Activated naive CD4-positive, alpha-beta T cell treated with anti-CD3 and anti-CD28 coated beads for 36 hours (primary cell): ENCODE measurements around the gene SCAMP1. TPM values are rescaled to one million over a fixed set of nuclear protein-coding genes. Genes with fewer than 3 reads are reported as not detected.

Experiments used
- CTCF ChIA-PET: fragments of 350-600 bp; sonication (Branson Sonifier 250); formaldehyde crosslinking; loops from one replicate; lab custom pipeline; 2021; ENCODE audit warnings: antibody characterized with exemption; lab: Charles Lee
- DNase-seq: peaks from one replicate; pipeline ENCODE4 v3.0.0-alpha.2; 2020
- H3K27ac Mint-ChIP-seq: one replicate; pipeline ENCODE4 v1.8.0; 2021; ENCODE audit warnings: mild to moderate bottlenecking, mixed read lengths
- H3K27me3 Mint-ChIP-seq: one replicate; pipeline ENCODE4 v1.8.0; 2021; ENCODE audit warnings: low read depth, mixed read lengths
- H3K36me3 Mint-ChIP-seq: one replicate; pipeline ENCODE4 v1.8.0; 2021; ENCODE audit warnings: low read depth, mixed read lengths
- H3K4me1 Mint-ChIP-seq: one replicate; pipeline ENCODE4 v1.8.0; 2021; ENCODE audit warnings: low read depth, mixed read lengths
- H3K4me3 Mint-ChIP-seq: one replicate; pipeline ENCODE4 v1.8.0; 2021; ENCODE audit warnings: mild to moderate bottlenecking, moderate library complexity, mixed read lengths
- H3K9me3 Mint-ChIP-seq: one replicate; pipeline ENCODE4 v1.8.0; 2021; ENCODE audit warnings: mixed read lengths
- intact Hi-C: fragments of 100-400 bp; cut with micrococcal nuclease; formaldehyde crosslinking; loops from one replicate; pipeline ENCODE4 v1.15.1; 2023
- total RNA-seq, 2 experiments: library from RNA; stranded (reverse); gene quantifications; one replicate each; pipeline ENCODE4 v1.2.3, GENCODE V29; 2021

Gene SCAMP1
- total RNA-seq, 2 experiments from 2014 or later: 9.7 to 10.3 TPM

GRCh38 chr5:78487846-78488245 is 127.4 kb downstream of the SCAMP1 start:
- Mint-ChIP-seq H3K27me3 (no peaks in the 10 kb centered on the region), H3K4me3 (no peak overlapping the region), H3K36me3 (peaks cover 1% of the 10 kb centered on the region), H3K27ac (no peak overlapping the region), H3K9me3 (no peaks in the 10 kb centered on the region), H3K4me1 (peaks cover 10% of the 10 kb centered on the region)
- no peak for DNase-seq
- CTCF ChIA-PET: no interaction called here
- intact Hi-C loops: no loop called here

DNA sequence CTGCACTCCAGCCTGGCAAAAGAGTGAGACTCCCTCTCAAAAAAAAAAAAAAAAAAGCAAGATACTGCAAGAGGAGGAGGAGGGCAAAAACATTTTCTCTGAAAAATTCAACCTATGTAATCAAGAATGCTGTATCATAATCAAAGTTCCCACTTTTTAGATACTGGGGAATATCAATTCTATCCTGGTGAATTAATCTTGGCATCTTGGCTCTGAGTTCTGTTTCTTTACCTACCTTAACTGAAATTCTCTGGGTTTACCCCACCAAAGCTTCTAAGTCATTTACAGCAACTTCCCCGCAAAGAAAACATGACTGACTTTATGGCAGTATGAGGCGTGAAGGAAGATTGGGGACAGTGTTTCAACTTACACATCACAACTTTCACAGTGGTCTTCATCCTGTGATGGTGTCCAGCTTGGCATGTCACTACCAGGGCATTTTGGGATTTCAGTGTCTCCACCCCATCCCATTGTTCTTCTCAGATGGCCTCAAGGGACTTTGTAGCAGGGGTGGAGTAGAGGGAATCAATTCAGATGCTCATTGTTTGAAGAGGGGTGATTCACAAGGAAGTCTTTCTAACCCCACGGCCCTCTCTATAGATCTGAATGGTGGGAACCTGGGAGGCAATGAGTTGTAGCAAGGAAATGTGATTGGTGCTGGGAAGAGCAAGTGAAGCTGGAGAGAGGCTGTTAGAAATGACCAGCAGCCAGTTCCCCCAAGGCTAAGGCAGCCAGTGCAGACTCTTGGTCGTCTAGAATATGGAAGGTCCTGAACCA is 130.5 kb downstream of the SCAMP1 start:
- no peak for DNase-seq
- H3K27ac Mint-ChIP-seq: no peak overlapping the region
- H3K36me3 Mint-ChIP-seq: no peaks in the 10 kb centered on the region
- CTCF ChIA-PET: interaction anchor here (0.7 to 1.2 kb wide), 2 partner anchors 12 to 169 kb away, joined by 3 read pairs; no protein-coding TSS in a partner anchor
- no peaks in the 10 kb centered on the region for H3K27me3 Mint-ChIP-seq
- H3K4me3 Mint-ChIP-seq: no peak overlapping the region
- intact Hi-C loops: loop anchor here (5.0 kb wide), 1 partner anchor 129 kb away; the partner anchor contains the start of gene SCAMP1
- H3K4me1 Mint-ChIP-seq: no peaks in the 10 kb centered on the region
- no peaks in the 10 kb centered on the region for H3K9me3 Mint-ChIP-seq

GRCh38 chr5:78492224-78492623 is 131.8 kb downstream of the SCAMP1 start:
- peak; percentile 11 for DNase-seq
- no peaks in the 10 kb centered on the region for H3K4me1 Mint-ChIP-seq
- intact Hi-C loops: loop anchor here (2.0 to 5.0 kb wide), 2 partner anchors 130 to 171 kb away; partner anchors contain the start of gene SCAMP1
- no peak overlapping the region for H3K4me3 Mint-ChIP-seq
- no peaks in the 10 kb centered on the region for H3K36me3 Mint-ChIP-seq
- CTCF ChIA-PET: interaction anchor here (1.2 kb wide), 1 partner anchor 11 kb away, joined by 3 read pairs; no protein-coding TSS in a partner anchor
- H3K27me3 Mint-ChIP-seq: peaks cover 8% of the 10 kb centered on the region
- H3K27ac Mint-ChIP-seq: no peak overlapping the region
- no peaks in the 10 kb centered on the region for H3K9me3 Mint-ChIP-seq

- intact Hi-C loops: loop anchor here (2.0 to 5.0 kb wide), 2 partner anchors 130 to 172 kb away; partner anchors contain the start of gene SCAMP1
- Mint-ChIP-seq H3K4me3 (no peak overlapping the region), H3K27ac (no peak overlapping the region), H3K4me1 (no peaks in the 10 kb centered on the region), H3K9me3 (no peaks in the 10 kb centered on the region), H3K27me3 (peaks cover 8% of the 10 kb centered on the region), H3K36me3 (no peaks in the 10 kb centered on the region)
- DNase-seq: no peak
- CTCF ChIA-PET: no interaction called here
These were observed 132.2 kb downstream of the SCAMP1 start for GRCh38 chr5:78492650-78493049.

DNA sequence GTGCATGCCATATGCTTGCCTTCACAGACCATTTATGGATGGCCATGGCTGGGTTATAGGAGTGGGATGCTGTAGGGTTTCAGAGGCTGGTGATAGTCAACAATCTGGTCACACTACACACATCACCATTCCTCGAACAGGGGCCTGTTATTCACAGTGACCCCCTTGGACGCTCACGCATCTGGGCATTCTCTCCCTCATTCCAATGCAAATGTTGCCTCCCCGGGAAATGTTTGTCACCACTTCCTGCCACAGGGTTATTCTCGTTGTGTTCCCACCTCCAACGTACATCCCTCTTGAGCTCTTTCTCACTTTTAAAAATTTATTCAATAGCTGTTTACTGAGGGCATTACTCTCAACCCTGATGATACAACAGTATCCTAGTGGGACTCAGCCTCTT is 135.4 kb downstream of the SCAMP1 start:
- CTCF ChIA-PET: interaction anchor here (0.6 to 0.8 kb wide), 2 partner anchors 29 to 1722 kb away, joined by 3 read pairs; no protein-coding TSS in a partner anchor
- Mint-ChIP-seq H3K27ac (no peak overlapping the region), H3K9me3 (no peaks in the 10 kb centered on the region), H3K27me3 (peaks cover 33% of the 10 kb centered on the region), H3K4me3 (no peak overlapping the region), H3K36me3 (no peaks in the 10 kb centered on the region), H3K4me1 (no peaks in the 10 kb centered on the region)
- DNase-seq: no peak
- intact Hi-C loops: no loop called here

GRCh38 chr5:78496373-78496772 is 136.0 kb downstream of the SCAMP1 start:
- H3K36me3 Mint-ChIP-seq: no peaks in the 10 kb centered on the region
- peaks cover 36% of the 10 kb centered on the region for H3K27me3 Mint-ChIP-seq
- no peak overlapping the region for H3K4me3 Mint-ChIP-seq
- no peaks in the 10 kb centered on the region for H3K9me3 Mint-ChIP-seq
- intact Hi-C loops: no loop called here
- no peak for DNase-seq
- no peak overlapping the region for H3K27ac Mint-ChIP-seq
- CTCF ChIA-PET: interaction anchor here (0.8 kb wide), 1 partner anchor 29 kb away, joined by 3 read pairs; no protein-coding TSS in a partner anchor
- no peaks in the 10 kb centered on the region for H3K4me1 Mint-ChIP-seq

DNA sequence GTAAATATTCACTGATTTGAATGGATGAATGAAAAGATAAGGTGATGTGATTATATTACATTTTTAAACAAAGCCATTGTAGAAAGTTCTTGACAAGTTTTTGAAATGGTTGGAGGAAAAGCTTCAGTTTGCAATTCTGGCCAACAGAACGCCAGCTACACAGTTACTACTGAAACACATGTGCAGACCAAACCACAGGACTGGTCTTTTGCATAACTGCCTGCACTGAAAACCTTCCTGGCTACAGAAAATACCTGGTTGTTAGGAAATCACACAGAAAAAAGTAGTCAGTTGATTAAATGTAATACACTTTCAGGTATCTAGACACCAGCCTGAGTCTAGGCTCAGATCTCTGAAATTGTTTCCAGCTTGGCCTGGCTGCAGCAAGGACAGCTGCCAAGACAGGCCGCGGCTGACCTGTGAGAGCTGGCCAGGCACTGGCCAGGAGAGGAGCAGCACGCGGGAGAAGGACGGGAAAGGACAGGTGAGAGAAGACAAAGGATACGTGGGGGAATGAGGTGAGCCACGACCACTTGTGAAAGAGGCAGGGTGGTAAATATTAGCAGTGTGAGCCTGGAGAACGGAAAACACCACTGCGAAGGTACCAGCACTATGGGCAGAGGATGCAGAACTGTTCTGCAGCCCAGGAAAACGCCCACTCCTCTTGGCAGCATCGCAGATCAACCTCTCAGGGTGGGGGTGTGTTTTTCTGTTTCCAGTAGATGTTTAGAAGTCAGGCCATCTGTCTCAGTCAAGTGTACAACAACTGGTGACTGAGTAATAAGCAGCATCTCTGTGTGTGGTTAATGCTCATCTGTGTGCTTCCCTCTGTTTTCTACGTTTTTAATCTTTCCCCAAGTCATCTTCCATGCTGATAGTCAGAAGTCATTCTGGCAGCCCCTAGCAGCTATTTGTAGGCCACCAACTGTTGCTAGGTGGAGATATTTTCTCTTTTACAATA is 137.4 kb downstream of the SCAMP1 start:
- DNase-seq: no peak
- CTCF ChIA-PET: no interaction called here
- Mint-ChIP-seq H3K27ac (no peak overlapping the region), H3K4me1 (no peaks in the 10 kb centered on the region), H3K36me3 (no peaks in the 10 kb centered on the region), H3K27me3 (peaks cover 47% of the 10 kb centered on the region), H3K9me3 (no peaks in the 10 kb centered on the region), H3K4me3 (no peak overlapping the region)
- intact Hi-C loops: no loop called here

GRCh38 chr5:78499485-78499884 is 139.1 kb downstream of the SCAMP1 start:
- H3K4me3 Mint-ChIP-seq: no peak overlapping the region
- H3K9me3 Mint-ChIP-seq: no peaks in the 10 kb centered on the region
- H3K27ac Mint-ChIP-seq: no peak overlapping the region
- no peaks in the 10 kb centered on the region for H3K4me1 Mint-ChIP-seq
- DNase-seq: no peak
- intact Hi-C loops: no loop called here
- peaks cover 58% of the 10 kb centered on the region for H3K27me3 Mint-ChIP-seq
- CTCF ChIA-PET: no interaction called here
- no peaks in the 10 kb centered on the region for H3K36me3 Mint-ChIP-seq

DNA sequence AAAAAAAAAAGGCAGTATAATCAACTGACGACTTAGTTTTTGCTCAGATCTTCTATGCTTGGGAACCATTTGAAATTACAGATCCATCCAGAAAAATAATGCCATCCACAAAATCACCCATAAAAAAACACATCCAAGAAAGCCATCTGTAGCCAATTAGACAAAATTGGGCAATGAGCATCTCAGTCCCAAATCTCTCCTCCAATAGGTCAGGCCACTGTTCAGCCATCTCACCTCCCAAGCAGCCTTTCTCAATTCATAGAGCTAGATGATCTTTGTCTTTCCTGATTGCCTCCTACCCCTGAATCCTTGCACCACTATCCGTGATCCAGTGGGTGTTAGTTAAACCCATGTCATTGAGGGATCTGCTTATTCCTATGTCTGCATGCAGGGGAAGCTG is 139.6 kb downstream of the SCAMP1 start:
- intact Hi-C loops: no loop called here
- Mint-ChIP-seq H3K9me3 (no peaks in the 10 kb centered on the region), H3K27me3 (peaks cover 62% of the 10 kb centered on the region), H3K36me3 (no peaks in the 10 kb centered on the region), H3K27ac (no peak overlapping the region), H3K4me1 (no peaks in the 10 kb centered on the region), H3K4me3 (no peak overlapping the region)
- CTCF ChIA-PET: no interaction called here
- DNase-seq: no peak

- Mint-ChIP-seq H3K36me3 (no peaks in the 10 kb centered on the region), H3K9me3 (no peaks in the 10 kb centered on the region), H3K4me1 (no peaks in the 10 kb centered on the region), H3K4me3 (no peak overlapping the region), H3K27me3 (peaks cover 66% of the 10 kb centered on the region), H3K27ac (no peak overlapping the region)
- intact Hi-C loops: no loop called here
- CTCF ChIA-PET: no interaction called here
- DNase-seq: no peak
These were observed 140.5 kb downstream of the SCAMP1 start for GRCh38 chr5:78500871-78501270.

DNA sequence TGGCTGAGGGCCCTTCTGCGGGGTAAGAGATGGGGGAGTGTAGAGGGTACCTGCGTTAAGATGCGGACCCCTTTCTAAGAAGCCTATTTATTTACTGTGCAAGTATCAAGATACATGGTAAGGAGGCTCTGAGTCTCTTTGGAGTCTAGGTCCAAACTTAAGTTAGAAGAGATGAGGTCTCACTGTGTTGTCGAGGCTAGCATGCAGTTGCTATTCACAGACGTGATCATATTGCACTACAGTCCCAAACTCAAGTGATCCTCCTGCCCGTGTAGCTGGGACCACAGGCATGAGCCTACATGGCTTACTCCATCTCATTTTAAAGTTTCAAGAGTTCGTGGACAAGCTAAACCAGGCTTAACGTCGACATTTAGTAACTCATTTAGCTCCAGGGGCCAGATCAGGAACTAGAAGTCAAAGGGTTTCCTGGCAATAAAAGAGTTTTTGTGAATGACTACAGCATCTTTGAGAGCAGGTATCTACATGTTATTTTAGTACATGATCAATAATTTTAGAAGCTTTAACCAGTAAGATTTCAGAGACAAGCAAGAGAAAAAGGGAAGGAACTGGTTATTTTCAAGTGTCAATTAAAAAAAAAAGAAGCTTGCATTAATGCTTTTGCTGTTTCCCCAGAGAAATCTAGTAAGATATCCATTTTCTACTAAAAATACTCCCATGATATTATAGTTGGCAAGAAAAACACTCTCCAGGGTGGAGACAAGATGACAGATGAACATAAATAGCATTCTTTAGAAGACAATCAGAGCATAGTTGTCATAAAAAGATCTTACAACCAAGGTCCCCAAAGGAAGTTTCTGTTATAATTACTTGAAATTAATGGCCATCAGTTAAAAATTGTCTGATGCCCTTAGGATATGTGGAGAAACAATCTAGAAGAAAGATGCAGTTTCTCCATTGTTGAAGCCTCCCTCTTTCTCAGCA is 141.3 kb downstream of the SCAMP1 start:
- Mint-ChIP-seq H3K4me1 (no peaks in the 10 kb centered on the region), H3K4me3 (no peak overlapping the region), H3K9me3 (no peaks in the 10 kb centered on the region), H3K36me3 (no peaks in the 10 kb centered on the region), H3K27me3 (peaks cover 65% of the 10 kb centered on the region), H3K27ac (no peak overlapping the region)
- intact Hi-C loops: no loop called here
- CTCF ChIA-PET: interaction anchor here (0.6 kb wide), 1 partner anchor 155 kb away, joined by 3 read pairs; no protein-coding TSS in a partner anchor
- no peak for DNase-seq
